ENCODE results near the gene C1orf167. TPM values are rescaled to one million over a fixed set of nuclear protein-coding genes. Genes with fewer than 3 reads are reported as not detected.
A peak's percentile ranks its signal among the peaks of the same experiment; 100 is the strongest.

Gene C1orf167
- total RNA-seq, 1 experiment from 2014 or later, result 0.39 TPM

- no peak overlapping the region for H2BK5ac ChIP-seq (ENCODE audit: insufficient read length, low read length)
- Mint-ChIP-seq H3K36me3 (ENCODE audit: insufficient read depth in 1 of 3, low read depth in 3 of 3) (peaks cover 5 to 26% (median 19%) of the 10 kb centered on the region in 3 experiments; a peak in 5 of 7 replicates), H3K4me3 (no peak overlapping the region), H3K27me3 (ENCODE audit: low read depth) (peaks cover 1% of the 10 kb centered on the region; the same call in 1 of the 2 replicates), H3K27ac (peak overlapping the region in 2 of 3 experiments; percentile 40 to 67; a peak in 2 of 7 replicates), H3K9me3 (no peaks in the 10 kb centered on the region), H3K4me1 (peaks cover 25 to 31% of the 10 kb centered on the region in 2 experiments)
- H3K14ac ChIP-seq (ENCODE audit: insufficient read depth, low read length), result no peak overlapping the region; the same call in 1 of the 2 replicates
- H2BK15ac ChIP-seq (ENCODE audit: low read depth, low read length), result no peak overlapping the region
- H3T11ph ChIP-seq (ENCODE audit: low read length), result no peak overlapping the region
- peaks cover 6% of the 10 kb centered on the region; the same call in 1 of the 2 replicates for H3K4me1 ChIP-seq (ENCODE audit: insufficient read depth, low read length)
- H3K4ac ChIP-seq (ENCODE audit: low read depth, low read length), result no peak overlapping the region
- no peak overlapping the region for H2AK5ac ChIP-seq (ENCODE audit: insufficient read length, low read length)
- H3K79me1 ChIP-seq (ENCODE audit: insufficient read depth, low read depth, low read length, poor library complexity, severe bottlenecking), result no peaks in the 10 kb centered on the region
- H2BK20ac ChIP-seq (ENCODE audit: low read depth, low read length, poor library complexity, severe bottlenecking), result no peak overlapping the region
- H3K79me2 ChIP-seq (ENCODE audit: insufficient read depth, low read length), result no peaks in the 10 kb centered on the region
- WGBS (ENCODE audit: extremely low coverage, insufficient read length, low lambda C conversion rate), result no CpG with 5 or more reads among the region's 13 CpGs
- H3K9me3 ChIP-seq (ENCODE audit: control insufficient read depth, low read depth, low read length), result no peaks in the 10 kb centered on the region
- H4K91ac ChIP-seq (ENCODE audit: insufficient read length, low read depth, low read length), result no peak overlapping the region
- TF ChIP-seq, protein P1, sequence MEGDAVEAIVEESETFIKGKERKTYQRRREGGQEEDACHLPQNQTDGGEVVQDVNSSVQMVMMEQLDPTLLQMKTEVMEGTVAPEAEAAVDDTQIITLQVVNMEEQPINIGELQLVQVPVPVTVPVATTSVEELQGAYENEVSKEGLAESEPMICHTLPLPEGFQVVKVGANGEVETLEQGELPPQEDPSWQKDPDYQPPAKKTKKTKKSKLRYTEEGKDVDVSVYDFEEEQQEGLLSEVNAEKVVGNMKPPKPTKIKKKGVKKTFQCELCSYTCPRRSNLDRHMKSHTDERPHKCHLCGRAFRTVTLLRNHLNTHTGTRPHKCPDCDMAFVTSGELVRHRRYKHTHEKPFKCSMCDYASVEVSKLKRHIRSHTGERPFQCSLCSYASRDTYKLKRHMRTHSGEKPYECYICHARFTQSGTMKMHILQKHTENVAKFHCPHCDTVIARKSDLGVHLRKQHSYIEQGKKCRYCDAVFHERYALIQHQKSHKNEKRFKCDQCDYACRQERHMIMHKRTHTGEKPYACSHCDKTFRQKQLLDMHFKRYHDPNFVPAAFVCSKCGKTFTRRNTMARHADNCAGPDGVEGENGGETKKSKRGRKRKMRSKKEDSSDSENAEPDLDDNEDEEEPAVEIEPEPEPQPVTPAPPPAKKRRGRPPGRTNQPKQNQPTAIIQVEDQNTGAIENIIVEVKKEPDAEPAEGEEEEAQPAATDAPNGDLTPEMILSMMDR (conservative IDR thresholded peaks at IDR 0.05), result no peak
- no peaks in the 10 kb centered on the region for H3K23me2 ChIP-seq (ENCODE audit: insufficient read length, low read depth, low read length, poor library complexity, severe bottlenecking)
- H3K23ac ChIP-seq (ENCODE audit: insufficient read length, low read depth, low read length), result no peak overlapping the region
- no peaks in the 10 kb centered on the region for H3K27me3 ChIP-seq (ENCODE audit: insufficient read depth, low read length)
- H2BK120ac ChIP-seq (ENCODE audit: low read depth, low read length, poor library complexity, severe bottlenecking), result no peak overlapping the region
- no peak overlapping the region for H3K27ac ChIP-seq (ENCODE audit: insufficient read length, low read depth, low read length)
- H3K4me2 ChIP-seq (ENCODE audit: insufficient read depth, insufficient read length, low read length), result no peak overlapping the region
- no peak for DNase-seq
- H4K20me1 ChIP-seq (ENCODE audit: control insufficient read depth, insufficient read depth, insufficient read length), result no peaks in the 10 kb centered on the region
- H4K8ac ChIP-seq (replicated peaks; ENCODE audit: insufficient read length, low read depth, low read length), result no peak overlapping the region
- no peak overlapping the region for H2AFZ ChIP-seq (ENCODE audit: low read length)
- no peak overlapping the region for H3K18ac ChIP-seq (ENCODE audit: insufficient read length, low read depth, low read length)
- H2BK12ac ChIP-seq (ENCODE audit: insufficient read length, low read depth, low read length), result no peak overlapping the region
- no peak overlapping the region for H3K9ac ChIP-seq (ENCODE audit: extremely low read depth, insufficient read length, low read length)
- H4K5ac ChIP-seq (ENCODE audit: insufficient read length, low read depth, low read length), result no peak overlapping the region
- no peak overlapping the region for H3K56ac ChIP-seq (ENCODE audit: insufficient read length, low read depth, low read length)
These were observed 27.4 kb downstream of the C1orf167 start for GRCh38 chr1:11789126-11790067.
